ENCODE results near the gene ANOS1.
"Not testable (repeated sequence)": the region's sequence is repeated elsewhere in the genome, so short reads cannot be mapped to it uniquely, and the experiment has no call there.

ANOS1 gene

GRCh38 chrX:8731559-8732395 is at the start of gene ANOS1:
Gene ANOS1 (minus strand): TSS chrX:8732137. CDS start chrX:8732036, 101 bp downstream.
- H3K4me3 ChIP-seq (ENCODE audit: low read depth, low read length) = no peak within 1 kb of the TSS

GRCh38 chrX:8773117-8773516 is 41.2 kb upstream of the ANOS1 start:
- no peak for DNase-seq (ENCODE audit: low read depth)
- no peak overlapping the region for H3K4me3 ChIP-seq (ENCODE audit: low read depth, low read length)
- TF ChIP-seq CTCF (IDR thresholded peaks at IDR 0.05; ENCODE audit: insufficient read depth, low read depth, low read length, missing control alignments) = no peak

More at GRCh38 chrX:8731559-8732395, at the start of gene ANOS1:
- DNase-seq (ENCODE audit: low read depth) = no peak
- TF ChIP-seq CTCF (IDR thresholded peaks at IDR 0.05; ENCODE audit: insufficient read depth, low read depth, low read length, missing control alignments) = no peak

- TF ChIP-seq CTCF (IDR thresholded peaks at IDR 0.05; ENCODE audit: insufficient read depth, low read depth, low read length, missing control alignments) = no peak
- DNase-seq (ENCODE audit: low read depth) = no peak
- no peak overlapping the region for H3K4me3 ChIP-seq (ENCODE audit: low read depth, low read length)
These were observed 28.1 kb upstream of the ANOS1 start for GRCh38 chrX:8760021-8760420.

- DNase-seq (ENCODE audit: low read depth); H3K4me3 ChIP-seq (ENCODE audit: low read depth, low read length): not testable (repeated sequence)
These were observed 26.8 kb upstream of the ANOS1 start for GRCh38 chrX:8758706-8759105.

GRCh38 chrX:8757609-8758389 is 25.9 kb upstream of the ANOS1 start:
- H3K4me3 ChIP-seq (ENCODE audit: low read depth, low read length); DNase-seq (ENCODE audit: low read depth): not testable (repeated sequence)

GRCh38 chrX:8755813-8756212 is 23.9 kb upstream of the ANOS1 start:
- TF ChIP-seq CTCF (IDR thresholded peaks at IDR 0.05; ENCODE audit: insufficient read depth, low read depth, low read length, missing control alignments) = no peak
- no peak for DNase-seq (ENCODE audit: low read depth)
- no peak overlapping the region for H3K4me3 ChIP-seq (ENCODE audit: low read depth, low read length)

- DNase-seq (ENCODE audit: low read depth) = no peak
- H3K4me3 ChIP-seq (ENCODE audit: low read depth, low read length) = no peak overlapping the region
- TF ChIP-seq CTCF (IDR thresholded peaks at IDR 0.05; ENCODE audit: insufficient read depth, low read depth, low read length, missing control alignments) = no peak
These were observed 23.2 kb upstream of the ANOS1 start for GRCh38 chrX:8755116-8755515.
